HG02571 (cell line): ENCODE measurements around the gene CDKAL1.
"Not testable (repeated sequence)": the region's sequence is repeated elsewhere in the genome, so short reads cannot be mapped to it uniquely, and the experiment has no call there.

Source experiments
- ATAC-seq: cut with Tn5 transposase; IDR thresholded peaks from one replicate; pipeline ENCODE4 v1.9.1; 2021; ENCODE audit warnings: mild to moderate bottlenecking, moderate library complexity; ENCODE audit not compliant: unreplicated experiment

The CDKAL1 gene

DNA sequence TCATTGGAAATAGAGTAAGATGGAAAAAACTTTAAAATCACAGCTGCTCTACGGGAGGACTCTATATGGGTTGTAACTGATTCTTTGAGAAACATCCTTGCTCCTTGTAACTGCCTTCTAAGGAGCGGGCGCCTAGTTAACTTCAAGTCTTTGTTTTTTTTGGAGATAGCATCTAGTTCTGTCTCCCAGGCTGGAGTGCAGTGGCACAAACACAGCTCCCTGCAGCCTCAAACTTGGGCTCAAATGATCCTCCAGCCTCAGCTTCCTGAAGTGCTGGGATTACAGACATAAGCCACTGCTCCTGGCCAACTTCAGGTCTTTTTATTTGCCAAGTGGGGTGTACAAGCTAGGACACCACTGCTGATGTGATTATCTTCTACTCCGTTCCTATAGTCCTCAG is 552.9 kb downstream of the CDKAL1 start:
- ATAC-seq, result no peak

- ATAC-seq, result no peak
Measured at GRCh38 chr6:21091411-21091810, 557.2 kb downstream of the CDKAL1 start.

DNA sequence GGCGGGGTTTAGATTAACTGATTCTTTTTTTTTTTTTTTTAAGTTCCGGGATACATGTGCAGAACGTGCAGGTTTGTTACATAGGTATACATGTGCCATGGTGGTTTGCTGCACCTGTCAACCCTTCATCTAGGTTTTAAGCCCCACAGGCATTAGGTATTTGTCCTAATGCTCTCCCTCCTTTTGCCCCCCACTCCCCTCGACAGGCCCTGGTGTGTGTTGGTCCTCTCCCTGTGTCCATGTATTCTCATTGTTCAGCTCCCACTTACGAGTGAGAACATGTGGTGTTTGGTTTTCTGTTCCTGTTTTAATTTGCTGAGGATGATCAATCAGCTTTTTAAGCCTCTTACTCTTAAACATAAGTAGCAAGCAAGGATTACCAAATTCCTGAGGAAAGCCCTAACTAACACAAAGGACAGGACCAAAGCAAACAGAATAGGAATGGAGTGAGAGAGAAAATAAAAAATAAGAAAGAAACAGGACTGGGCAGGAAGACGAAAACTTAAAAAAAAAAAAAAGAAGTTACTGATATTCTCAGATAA is 558.0 kb downstream of the CDKAL1 start:
- ATAC-seq, result not testable (repeated sequence)

- ATAC-seq, result no peak
Measured at GRCh38 chr6:21095462-21095861, 561.2 kb downstream of the CDKAL1 start.

DNA sequence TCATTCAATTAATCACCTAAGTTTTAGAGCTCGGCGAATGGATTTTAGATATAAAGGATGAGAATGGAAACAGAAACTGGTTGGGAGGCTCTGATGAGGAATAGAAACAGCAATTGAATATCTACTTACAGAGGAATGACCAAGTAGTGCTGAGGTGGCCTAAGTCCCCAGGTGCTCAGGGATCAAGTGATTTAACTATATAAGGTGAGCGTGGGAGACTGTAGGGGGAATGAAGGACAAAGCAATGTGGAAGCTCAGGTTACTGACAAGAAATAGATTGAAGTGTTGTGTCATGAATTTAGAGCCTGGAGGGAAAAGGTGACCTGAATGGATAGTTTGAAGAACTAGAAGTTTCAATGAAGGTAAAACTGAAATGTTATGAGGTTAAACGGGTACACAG is 563.9 kb downstream of the CDKAL1 start:
- no peak for ATAC-seq

- ATAC-seq, result no peak
Measured at GRCh38 chr6:21098744-21099143, 564.5 kb downstream of the CDKAL1 start.

GRCh38 chr6:21099338-21100314 is 565.4 kb downstream of the CDKAL1 start:
- ATAC-seq, result no peak

GRCh38 chr6:21100991-21101390 is 566.7 kb downstream of the CDKAL1 start:
- ATAC-seq, result no peak

DNA sequence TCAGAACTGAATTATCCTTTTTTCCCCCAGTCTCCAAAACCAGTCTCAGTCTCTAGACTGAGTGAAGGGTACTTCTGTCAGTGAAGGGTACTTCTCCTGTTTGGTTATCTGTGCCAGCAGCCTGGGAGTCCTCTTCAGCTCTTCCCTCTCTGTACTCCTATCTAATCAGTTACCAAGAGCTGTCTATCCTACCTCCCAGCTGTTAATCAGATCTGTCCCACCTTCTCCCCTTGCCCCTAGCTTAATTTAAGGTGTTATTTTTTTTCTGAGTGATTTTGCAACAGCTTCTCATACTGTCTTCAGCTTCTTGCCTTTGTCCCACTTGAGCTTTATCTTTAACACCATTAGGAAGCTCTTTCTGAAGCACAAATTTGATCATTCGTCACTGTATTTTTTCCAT is 567.4 kb downstream of the CDKAL1 start:
- ATAC-seq, result no peak

DNA sequence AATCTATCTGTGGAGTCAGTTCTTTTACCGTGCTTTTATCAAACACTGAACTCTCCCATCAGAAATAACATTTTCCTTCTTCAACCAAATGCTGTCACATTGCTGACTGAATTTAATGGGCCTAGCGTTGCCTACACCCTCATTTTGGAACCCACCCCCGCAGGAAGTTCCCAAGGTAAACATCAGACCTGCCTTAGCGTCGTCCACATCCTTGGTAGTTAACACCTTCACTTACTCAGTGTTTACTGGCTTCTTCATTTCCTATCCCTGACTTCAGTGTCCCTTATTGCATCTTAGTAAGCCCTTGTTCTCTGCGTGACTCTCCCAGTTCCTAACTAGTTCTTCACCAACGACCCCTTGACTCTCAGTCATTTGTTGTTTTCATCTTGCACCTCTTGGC is 567.9 kb downstream of the CDKAL1 start:
- no peak for ATAC-seq

DNA sequence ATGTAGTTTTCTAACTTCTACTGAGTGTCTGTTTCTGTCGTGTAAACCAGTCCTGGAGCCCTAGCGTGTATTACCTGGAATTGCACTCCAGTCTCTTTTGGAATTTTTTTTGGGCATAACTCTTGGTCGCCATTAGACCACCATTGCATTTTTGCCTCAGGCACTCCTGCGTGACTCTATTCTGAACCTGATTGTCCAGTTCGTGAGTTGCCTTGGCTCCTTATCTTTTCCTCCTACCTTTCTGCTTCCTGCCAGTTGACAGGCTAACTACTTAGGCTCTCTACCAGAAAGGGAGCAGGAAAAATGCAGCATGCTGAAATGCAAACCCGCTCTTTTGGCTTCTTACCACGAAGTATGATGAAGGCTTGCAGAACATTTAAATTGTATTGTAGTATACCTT is 568.4 kb downstream of the CDKAL1 start:
- no peak for ATAC-seq

GRCh38 chr6:21103626-21104224 is 569.5 kb downstream of the CDKAL1 start:
- no peak for ATAC-seq

GRCh38 chr6:21104288-21104687 is 570.0 kb downstream of the CDKAL1 start:
- ATAC-seq, result no peak

DNA sequence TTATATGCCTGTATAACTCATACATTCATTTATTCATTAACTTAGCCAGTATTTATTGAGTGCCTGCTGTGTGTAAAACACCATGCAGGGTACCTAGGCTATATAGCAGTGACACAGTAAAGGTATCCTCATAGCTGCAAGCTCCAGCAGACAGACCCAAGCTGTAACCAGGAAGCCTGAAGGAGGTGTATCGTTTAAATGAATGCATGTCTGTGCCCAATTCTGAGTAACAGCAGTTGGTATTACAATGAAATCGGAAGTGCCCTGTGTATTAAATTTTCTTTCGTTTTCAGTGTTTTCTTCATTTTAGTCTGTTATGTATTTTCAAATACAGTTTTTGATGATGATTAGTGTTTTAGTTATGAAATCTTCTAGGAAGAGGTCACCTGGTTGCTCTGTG is 573.5 kb downstream of the CDKAL1 start:
- no peak for ATAC-seq

DNA sequence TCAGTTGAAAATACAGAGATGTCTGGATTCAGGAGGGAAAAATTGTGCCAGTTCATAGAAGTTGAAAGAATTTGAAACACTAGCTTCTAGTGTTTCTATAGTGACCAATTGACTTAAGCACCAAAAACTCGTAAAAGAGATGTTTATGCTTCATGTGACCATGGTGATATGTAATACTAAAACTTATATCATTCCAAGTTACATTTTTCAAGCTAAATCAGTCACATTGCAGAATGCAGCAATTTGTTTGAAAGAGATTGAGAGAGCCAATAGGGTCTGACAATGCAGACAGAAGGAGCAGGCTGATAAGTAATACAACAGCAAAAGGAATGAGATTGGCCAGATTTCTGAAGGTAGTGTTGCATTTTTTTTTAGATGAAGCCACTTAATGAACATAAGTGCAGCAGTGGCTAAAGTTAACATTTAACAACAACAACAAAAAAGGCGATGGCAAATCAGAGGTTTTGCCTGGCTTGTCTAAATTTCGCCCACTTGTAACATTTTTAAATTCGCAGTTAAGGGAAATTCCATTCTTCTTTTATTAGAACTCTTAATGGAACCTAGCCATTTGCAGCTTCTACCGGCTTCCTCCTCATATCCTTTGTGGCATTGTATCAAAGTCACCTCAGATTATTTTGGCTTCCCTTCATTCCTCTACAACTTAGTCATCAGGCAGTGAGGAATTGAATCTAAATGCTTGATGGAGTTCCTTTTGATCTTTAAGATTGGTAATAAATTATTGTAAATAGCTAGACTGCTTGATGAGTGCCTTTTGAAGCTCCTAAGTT is 575.3 kb downstream of the CDKAL1 start:
- ATAC-seq, result no peak

DNA sequence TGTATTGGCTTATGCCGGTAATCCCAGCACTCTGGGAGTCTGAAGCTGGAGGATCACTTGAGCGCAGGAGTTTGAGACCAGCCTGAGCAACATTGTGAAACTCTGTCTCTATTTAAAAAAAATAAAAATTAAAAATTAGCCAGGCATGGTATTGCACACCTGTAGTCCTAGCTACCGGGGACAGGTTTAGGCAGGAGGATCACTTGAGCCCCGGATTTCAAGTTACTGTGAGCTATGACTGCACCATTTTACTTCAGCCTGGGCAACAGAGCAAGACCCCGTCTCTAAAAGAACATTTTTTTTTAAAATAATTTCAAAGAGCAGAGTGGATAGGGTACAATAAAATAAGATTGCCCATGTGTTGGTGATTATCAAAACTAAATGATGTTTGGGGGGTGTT is 576.4 kb downstream of the CDKAL1 start:
- no peak for ATAC-seq

- ATAC-seq, result no peak
Measured at GRCh38 chr6:21111093-21111725, 577.0 kb downstream of the CDKAL1 start.

DNA sequence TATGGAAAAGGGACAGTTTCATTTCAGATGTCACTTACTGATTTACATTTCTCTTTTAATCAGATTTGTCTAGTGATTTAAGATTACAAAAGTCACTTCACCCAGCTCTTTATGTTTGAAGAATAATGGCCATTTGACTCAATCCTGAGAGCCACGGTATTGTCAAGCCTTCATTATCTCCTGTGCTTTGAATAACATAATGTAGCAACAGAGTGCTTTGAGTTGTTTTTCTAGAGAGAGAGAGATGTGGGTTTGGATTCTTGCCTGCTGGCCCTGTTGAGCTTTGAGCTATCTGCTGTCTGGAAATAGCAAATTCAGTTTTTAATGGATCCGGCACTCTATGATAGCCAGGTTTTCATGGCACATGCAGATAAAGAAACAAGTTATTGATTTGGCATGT is 580.9 kb downstream of the CDKAL1 start:
- no peak for ATAC-seq

GRCh38 chr6:21116736-21117135 is 582.5 kb downstream of the CDKAL1 start:
- ATAC-seq, result no peak

- ATAC-seq, result no peak
Measured at GRCh38 chr6:21118216-21118780, 584.0 kb downstream of the CDKAL1 start.
